ENCODE results near the gene ERCC2. TPM values are rescaled to one million over a fixed set of nuclear protein-coding genes. Genes with fewer than 3 reads are reported as not detected.

The ERCC2 gene
- total RNA-seq, 1 experiment from 2014 or later: 58.9 TPM

DNA sequence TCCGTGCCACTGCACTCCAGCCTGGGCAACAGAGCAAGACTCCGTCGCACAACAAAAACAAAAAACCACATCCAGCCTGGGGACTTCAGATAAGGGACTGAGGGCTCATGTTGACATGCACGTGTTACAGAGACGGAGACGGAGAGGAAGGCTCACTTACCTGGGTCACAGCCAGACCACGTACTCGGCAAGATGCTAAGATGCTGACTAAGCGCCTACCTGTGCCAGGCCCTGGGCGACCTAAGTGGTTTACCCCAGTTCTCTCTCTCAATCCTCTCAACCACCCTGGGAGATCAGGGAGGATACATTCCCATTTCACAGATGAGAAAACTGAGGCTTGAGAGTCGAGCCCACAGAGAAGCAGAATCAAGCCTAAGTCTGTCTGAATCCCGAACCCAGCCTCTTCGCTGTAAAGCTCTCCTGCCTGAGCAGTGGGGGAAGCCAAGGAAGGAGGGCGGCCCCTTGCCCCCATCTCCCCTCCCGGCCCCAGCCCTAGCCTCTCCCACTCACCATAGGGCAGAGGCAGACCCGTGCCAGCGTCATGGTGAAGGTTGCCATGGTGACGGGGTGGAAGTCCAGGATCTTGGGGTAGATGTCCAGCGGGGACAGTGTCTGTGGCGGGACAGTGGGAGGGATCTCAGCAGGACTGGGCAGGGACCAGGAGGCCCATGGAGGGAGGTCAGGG lies 13.5 kb downstream of the ERCC2 start:
- no peak for TF ChIP-seq EZH2 (IDR thresholded peaks at IDR 0.05)
- TF ChIP-seq TCF7L2 (IDR thresholded peaks at IDR 0.05; ENCODE audit: borderline replicate concordance, extremely low read depth, insufficient read depth, insufficient read length): no peak
- no peak for TF ChIP-seq CBX3 (IDR thresholded peaks at IDR 0.05; ENCODE audit: low read depth)
- no peak for TF ChIP-seq POLR2A (IDR thresholded peaks at IDR 0.05; ENCODE audit: borderline replicate concordance, extremely low read depth, insufficient read depth, insufficient read length)
- TF ChIP-seq ELF1 (IDR thresholded peaks at IDR 0.05; ENCODE audit: borderline replicate concordance, low read depth): no peak
- no peak for TF ChIP-seq ZNF274 (IDR thresholded peaks at IDR 0.05; ENCODE audit: low read depth, low read length)
- no peak for TF ChIP-seq SIN3A (IDR thresholded peaks at IDR 0.05; ENCODE audit: low read depth)
- TF ChIP-seq SRF (IDR thresholded peaks at IDR 0.05; ENCODE audit: low read depth): no peak
- TF ChIP-seq RAD21 (IDR thresholded peaks at IDR 0.05; ENCODE audit: low read depth): no peak
- TF ChIP-seq FOSL1 (IDR thresholded peaks at IDR 0.05; ENCODE audit: low read depth): no peak
- Histone ChIP-seq H4K20me1 (ENCODE audit: insufficient read depth) (no peaks in the 10 kb centered on the region), H3K36me3 (ENCODE audit: control insufficient read depth in 1 of 2, insufficient read depth in 2 of 2, low read length in 2 of 2) (peaks cover 29 to 41% of the 10 kb centered on the region in 2 experiments; a peak in 3 of 4 replicates), H3K9me3 (ENCODE audit: control insufficient read depth in 1 of 2, insufficient read depth in 1 of 2, low read depth in 1 of 2, low read length in 2 of 2) (no peaks in the 10 kb centered on the region), H3K27ac (ENCODE audit: low read depth, low read length) (no peak overlapping the region), H3K9me2 (ENCODE audit: insufficient read depth) (no peaks in the 10 kb centered on the region), H3K79me2 (ENCODE audit: insufficient read depth, low read length) (no peaks in the 10 kb centered on the region), H3K4me2 (ENCODE audit: low read length) (no peak overlapping the region), H3K4me1 (ENCODE audit: control insufficient read depth in 1 of 2, insufficient read depth in 2 of 2, low read length in 2 of 2) (no peaks in the 10 kb centered on the region), H3K4me3 (replicated peaks in 1 of 2; ENCODE audit: low read depth in 1 of 2, low read length in 2 of 2) (no peak overlapping the region), H3K27me3 (ENCODE audit: insufficient read depth, low read length) (no peaks in the 10 kb centered on the region), H3K9ac (ENCODE audit: low read length) (no peak overlapping the region), H2AFZ (ENCODE audit: low read depth, low read length, poor library complexity, severe bottlenecking) (no peak overlapping the region)
- RAD21 ChIA-PET (ENCODE audit: low non-redundant PET in 1 of 2, low total read pairs in 2 of 2, uncharacterized antibody in 2 of 2, unreplicated experiment in 2 of 2): no interaction called here
- DNase-seq (ENCODE audit: low read depth, low spot score) (no peak), ATAC-seq (no peak)
- CTCF ChIA-PET: no interaction called here
- BruUV-seq (replicated peaks): no TSS peak
- intact Hi-C loops (cut with micrococcal nuclease): no loop called here
- POLR2A ChIA-PET: no interaction called here

DNA sequence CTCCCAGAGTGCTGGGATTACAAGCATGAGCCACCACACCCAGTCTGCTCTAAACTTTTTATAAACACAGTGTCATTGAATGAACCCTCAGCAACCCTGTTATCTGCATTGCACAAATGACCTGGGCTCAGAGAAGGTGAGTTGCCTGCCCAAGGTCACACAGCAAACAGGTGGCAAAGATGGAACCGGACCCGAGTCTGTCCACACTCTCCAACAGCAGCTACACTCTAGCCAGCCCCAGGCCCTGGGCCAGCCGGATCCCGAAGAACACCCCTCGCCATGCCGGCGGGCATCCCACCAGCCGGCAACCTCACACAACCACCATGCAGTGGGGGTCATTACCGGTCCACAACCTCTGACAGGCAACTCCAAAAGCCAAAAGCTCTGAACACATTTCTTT lies 14.5 kb downstream of the ERCC2 start:
- RAD21 ChIA-PET (ENCODE audit: low non-redundant PET in 1 of 2, low total read pairs in 2 of 2, uncharacterized antibody in 2 of 2, unreplicated experiment in 2 of 2): no interaction called here
- CTCF ChIA-PET: no interaction called here
- Histone ChIP-seq H2AFZ (ENCODE audit: low read depth, low read length, poor library complexity, severe bottlenecking) (no peak overlapping the region), H3K9me3 (ENCODE audit: control insufficient read depth in 1 of 2, insufficient read depth in 1 of 2, low read depth in 1 of 2, low read length in 2 of 2) (no peaks in the 10 kb centered on the region), H3K36me3 (ENCODE audit: control insufficient read depth in 1 of 2, insufficient read depth in 2 of 2, low read length in 2 of 2) (peaks cover 28 to 39% of the 10 kb centered on the region in 2 experiments; a peak in 3 of 4 replicates), H3K27ac (ENCODE audit: low read depth, low read length) (no peak overlapping the region), H3K79me2 (ENCODE audit: insufficient read depth, low read length) (no peaks in the 10 kb centered on the region), H3K4me1 (ENCODE audit: control insufficient read depth in 1 of 2, insufficient read depth in 2 of 2, low read length in 2 of 2) (no peaks in the 10 kb centered on the region), H3K9ac (ENCODE audit: low read length) (no peak overlapping the region), H3K4me3 (replicated peaks in 1 of 2; ENCODE audit: low read depth in 1 of 2, low read length in 2 of 2) (no peak overlapping the region), H4K20me1 (ENCODE audit: insufficient read depth) (no peaks in the 10 kb centered on the region), H3K27me3 (ENCODE audit: insufficient read depth, low read length) (no peaks in the 10 kb centered on the region), H3K4me2 (ENCODE audit: low read length) (no peak overlapping the region), H3K9me2 (ENCODE audit: insufficient read depth) (no peaks in the 10 kb centered on the region)
- TF ChIP-seq, protein P1, sequence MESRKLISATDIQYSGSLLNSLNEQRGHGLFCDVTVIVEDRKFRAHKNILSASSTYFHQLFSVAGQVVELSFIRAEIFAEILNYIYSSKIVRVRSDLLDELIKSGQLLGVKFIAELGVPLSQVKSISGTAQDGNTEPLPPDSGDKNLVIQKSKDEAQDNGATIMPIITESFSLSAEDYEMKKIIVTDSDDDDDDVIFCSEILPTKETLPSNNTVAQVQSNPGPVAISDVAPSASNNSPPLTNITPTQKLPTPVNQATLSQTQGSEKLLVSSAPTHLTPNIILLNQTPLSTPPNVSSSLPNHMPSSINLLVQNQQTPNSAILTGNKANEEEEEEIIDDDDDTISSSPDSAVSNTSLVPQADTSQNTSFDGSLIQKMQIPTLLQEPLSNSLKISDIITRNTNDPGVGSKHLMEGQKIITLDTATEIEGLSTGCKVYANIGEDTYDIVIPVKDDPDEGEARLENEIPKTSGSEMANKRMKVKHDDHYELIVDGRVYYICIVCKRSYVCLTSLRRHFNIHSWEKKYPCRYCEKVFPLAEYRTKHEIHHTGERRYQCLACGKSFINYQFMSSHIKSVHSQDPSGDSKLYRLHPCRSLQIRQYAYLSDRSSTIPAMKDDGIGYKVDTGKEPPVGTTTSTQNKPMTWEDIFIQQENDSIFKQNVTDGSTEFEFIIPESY (IDR thresholded peaks at IDR 0.05; ENCODE audit: extremely low read depth, insufficient replicate concordance, low read length): no peak
- TF ChIP-seq EGR1 (IDR thresholded peaks at IDR 0.05; ENCODE audit: low read depth): no peak
- no peak for TF ChIP-seq POLR2AphosphoS5 (IDR thresholded peaks at IDR 0.05; ENCODE audit: low read depth, low read length)
- TF ChIP-seq, protein P2, sequence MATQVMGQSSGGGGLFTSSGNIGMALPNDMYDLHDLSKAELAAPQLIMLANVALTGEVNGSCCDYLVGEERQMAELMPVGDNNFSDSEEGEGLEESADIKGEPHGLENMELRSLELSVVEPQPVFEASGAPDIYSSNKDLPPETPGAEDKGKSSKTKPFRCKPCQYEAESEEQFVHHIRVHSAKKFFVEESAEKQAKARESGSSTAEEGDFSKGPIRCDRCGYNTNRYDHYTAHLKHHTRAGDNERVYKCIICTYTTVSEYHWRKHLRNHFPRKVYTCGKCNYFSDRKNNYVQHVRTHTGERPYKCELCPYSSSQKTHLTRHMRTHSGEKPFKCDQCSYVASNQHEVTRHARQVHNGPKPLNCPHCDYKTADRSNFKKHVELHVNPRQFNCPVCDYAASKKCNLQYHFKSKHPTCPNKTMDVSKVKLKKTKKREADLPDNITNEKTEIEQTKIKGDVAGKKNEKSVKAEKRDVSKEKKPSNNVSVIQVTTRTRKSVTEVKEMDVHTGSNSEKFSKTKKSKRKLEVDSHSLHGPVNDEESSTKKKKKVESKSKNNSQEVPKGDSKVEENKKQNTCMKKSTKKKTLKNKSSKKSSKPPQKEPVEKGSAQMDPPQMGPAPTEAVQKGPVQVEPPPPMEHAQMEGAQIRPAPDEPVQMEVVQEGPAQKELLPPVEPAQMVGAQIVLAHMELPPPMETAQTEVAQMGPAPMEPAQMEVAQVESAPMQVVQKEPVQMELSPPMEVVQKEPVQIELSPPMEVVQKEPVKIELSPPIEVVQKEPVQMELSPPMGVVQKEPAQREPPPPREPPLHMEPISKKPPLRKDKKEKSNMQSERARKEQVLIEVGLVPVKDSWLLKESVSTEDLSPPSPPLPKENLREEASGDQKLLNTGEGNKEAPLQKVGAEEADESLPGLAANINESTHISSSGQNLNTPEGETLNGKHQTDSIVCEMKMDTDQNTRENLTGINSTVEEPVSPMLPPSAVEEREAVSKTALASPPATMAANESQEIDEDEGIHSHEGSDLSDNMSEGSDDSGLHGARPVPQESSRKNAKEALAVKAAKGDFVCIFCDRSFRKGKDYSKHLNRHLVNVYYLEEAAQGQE (IDR thresholded peaks at IDR 0.05; ENCODE audit: low read depth): no peak
- TF ChIP-seq ELF1 (IDR thresholded peaks at IDR 0.05; ENCODE audit: borderline replicate concordance, low read depth): no peak
- TF ChIP-seq JUND (IDR thresholded peaks at IDR 0.05): no peak
- no peak for TF ChIP-seq SRF (IDR thresholded peaks at IDR 0.05; ENCODE audit: low read depth)
- TF ChIP-seq, protein P3, sequence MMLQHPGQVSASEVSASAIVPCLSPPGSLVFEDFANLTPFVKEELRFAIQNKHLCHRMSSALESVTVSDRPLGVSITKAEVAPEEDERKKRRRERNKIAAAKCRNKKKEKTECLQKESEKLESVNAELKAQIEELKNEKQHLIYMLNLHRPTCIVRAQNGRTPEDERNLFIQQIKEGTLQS (IDR thresholded peaks at IDR 0.05): no peak
- no peak for TF ChIP-seq EZH2 (IDR thresholded peaks at IDR 0.05)
- DNase-seq (ENCODE audit: low read depth, low spot score): no peak
- intact Hi-C loops (cut with micrococcal nuclease): no loop called here
- BruUV-seq (replicated peaks): no TSS peak
- POLR2A ChIA-PET: no interaction called here
- no peak for ATAC-seq
